Small intestine (tissue), 7 donors: Measurements from ENCODE around the gene PACRG. TPM values are rescaled to one million over a fixed set of nuclear protein-coding genes. Genes with fewer than 3 reads are reported as not detected.

ENCODE experiments used
- DNase-seq, 2 donors: peaks; one replicate each; pipeline versions ENCODE4 v3.0.0 to v3.0.0-alpha.2; 2013
- FAIRE-seq: peaks from 2 replicates; lab custom pipeline; 2012; peaks lifted over from hg19 to GRCh38; lab: Jason Lieb, UNC
- H3K27ac ChIP-seq, 3 donors: one replicate each; pipeline ENCODE4 v1.5.1; 2013; ENCODE audit warnings: low read length in 2 of 3, mild to moderate bottlenecking in 2 of 3, control low read depth in 1 of 3, inconsistent platforms in 1 of 3, low read depth in 1 of 3, moderate library complexity in 1 of 3
- H3K27me3 ChIP-seq, 3 donors: one replicate each; pipeline ENCODE4 v1.6.1; 2013; ENCODE audit warnings: low read length in 3 of 3, inconsistent platforms in 1 of 3; ENCODE audit not compliant: control insufficient read depth in 3 of 3, insufficient read depth in 3 of 3
- H3K36me3 ChIP-seq, 3 donors: one replicate each; pipeline ENCODE4 v1.6.1; 2013; ENCODE audit warnings: low read length in 3 of 3, inconsistent platforms in 1 of 3, low read depth in 1 of 3, mild to moderate bottlenecking in 1 of 3, moderate library complexity in 1 of 3; ENCODE audit not compliant: control insufficient read depth in 3 of 3, insufficient read depth in 2 of 3
- H3K4me1 ChIP-seq, 3 donors: one replicate each; pipeline ENCODE4 v1.6.1; 2013; ENCODE audit warnings: low read length in 2 of 3, inconsistent platforms in 1 of 3, low read depth in 1 of 3, mild to moderate bottlenecking in 1 of 3, moderate library complexity in 1 of 3; ENCODE audit not compliant: control insufficient read depth in 3 of 3, insufficient read depth in 2 of 3
- H3K4me3 ChIP-seq, 3 donors: one replicate each; pipeline ENCODE4 v1.5.1; 2013; ENCODE audit warnings: low read length in 3 of 3, control low read depth in 1 of 3, inconsistent platforms in 1 of 3, low read depth in 1 of 3, mild to moderate bottlenecking in 1 of 3, moderate library complexity in 1 of 3
- H3K9me3 ChIP-seq, 2 donors: one replicate each; pipeline ENCODE4 v1.6.1; 2013; ENCODE audit warnings: low read depth in 1 of 2, low read length in 1 of 2; ENCODE audit not compliant: control insufficient read depth in 2 of 2, insufficient read depth in 1 of 2
- WGBS, 3 donors: extraction: QIAGEN DNeasy Blood & Tissue Kit; methylation state at CpG; one replicate each; pipeline ENCODE4 v1.1.7; 2013; 5-methylcytosine and 5-hydroxymethylcytosine counted together
- polyA plus RNA-seq, 4 donors: library from polyadenylated mRNA; stranded (reverse) in 3 of 4; unstranded in 1 of 4; fragments of 200-250 nt in 3 of 4; fragments of 120-200 nt in 1 of 4; gene quantifications; one replicate each; pipeline versions ENCODE4 v1.2.1 to v1.2.3, GENCODE V29; 2013
- donor health status: healthy with polysubstance abuse.
- donor health status: control.
- donor health status: control.
- donor health status: Bipolar disorder and iron deficiency.
- donor health status: healthy.

The PACRG gene
- polyA plus RNA-seq, 4 donors: 0.49 to 1.5 TPM; not detected in 2

GRCh38 chr6:163019926-163020325, 292.2 kb downstream of the PACRG start:
- FAIRE-seq (no peak), DNase-seq (no peak)
- 48 to 75% (median 70%) methylated on average over 3 of the region's 3 CpGs for WGBS, 3 donors

GRCh38 chr6:163021054-163021453, 293.3 kb downstream of the PACRG start:
- no peak for FAIRE-seq

More at GRCh38 chr6:163019926-163020325, 292.2 kb downstream of the PACRG start:
- H3K9me3 ChIP-seq: peaks cover 0 to 2% of the 10 kb centered on the region in 2 donors
- H3K4me1 ChIP-seq: no peaks in the 10 kb centered on the region
- H3K27ac ChIP-seq: no peak overlapping the region
- H3K4me3 ChIP-seq: no peak overlapping the region
- no peaks in the 10 kb centered on the region for H3K27me3 ChIP-seq
- H3K36me3 ChIP-seq: no peaks in the 10 kb centered on the region

DNA sequence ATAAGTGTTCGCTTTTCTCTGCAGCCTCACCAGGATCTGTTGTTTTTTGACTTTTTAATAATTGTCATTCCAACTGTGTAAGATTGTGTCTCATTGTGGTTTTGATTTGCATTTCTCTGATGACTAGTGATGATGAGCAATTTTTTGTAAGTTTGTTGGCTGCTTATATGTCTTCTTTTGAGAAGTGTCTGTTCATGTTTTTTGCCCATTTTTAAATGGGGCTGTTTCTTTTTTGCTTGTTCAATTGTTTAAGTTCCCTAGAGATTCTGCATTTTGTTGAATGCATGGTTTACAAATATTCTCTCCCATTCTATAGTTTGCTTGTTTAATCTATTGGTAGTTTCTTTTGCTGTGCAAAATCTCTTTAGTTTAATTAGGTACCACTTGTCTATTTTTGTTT, 295.9 kb downstream of the PACRG start:
- Histone ChIP-seq H3K36me3 (no peaks in the 10 kb centered on the region), H3K4me1 (no peaks in the 10 kb centered on the region), H3K27me3 (no peaks in the 10 kb centered on the region), H3K27ac (no peak overlapping the region), H3K9me3 (peaks cover 0 to 2% of the 10 kb centered on the region in 2 donors), H3K4me3 (no peak overlapping the region)
- 94 to 97% (median 96%) methylated on average over 1 of the region's 1 CpG for WGBS, 3 donors
- FAIRE-seq (no peak), DNase-seq (no peak)

More at GRCh38 chr6:163021054-163021453, 293.3 kb downstream of the PACRG start:
- no peak for DNase-seq
- 69 to 75% (median 71%) methylated on average over 5 of the region's 5 CpGs for WGBS, 3 donors
- H3K27ac ChIP-seq: no peak overlapping the region
- H3K27me3 ChIP-seq: no peaks in the 10 kb centered on the region
- no peak overlapping the region for H3K4me3 ChIP-seq
- peaks cover 0 to 2% of the 10 kb centered on the region in 2 donors for H3K9me3 ChIP-seq
- H3K4me1 ChIP-seq: no peaks in the 10 kb centered on the region
- H3K36me3 ChIP-seq: no peaks in the 10 kb centered on the region

DNA sequence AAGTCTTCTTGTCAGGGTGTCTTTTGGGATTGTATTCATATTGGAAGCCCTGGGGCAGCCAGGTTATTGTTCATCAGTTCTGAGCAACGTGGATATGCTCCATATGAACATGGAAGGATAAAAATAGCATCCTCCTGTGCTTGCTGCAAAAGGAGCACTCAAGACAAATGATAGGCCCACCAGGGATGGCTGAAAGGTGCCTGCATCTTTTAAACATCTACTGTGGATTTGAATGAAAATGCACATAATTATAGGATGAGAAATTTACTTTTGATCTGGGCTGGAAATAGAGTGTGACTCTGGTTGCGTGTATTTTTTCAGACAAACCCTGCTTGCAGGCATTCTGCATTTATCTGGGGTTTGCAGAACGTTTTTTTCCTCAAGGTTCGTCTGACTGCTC, 299.1 kb downstream of the PACRG start:
- no peaks in the 10 kb centered on the region for H3K27me3 ChIP-seq
- DNase-seq (no peak), FAIRE-seq (no peak)
- H3K9me3 ChIP-seq: no peaks in the 10 kb centered on the region
- WGBS, 3 donors: 49 to 55% (median 50%) methylated on average over 4 of the region's 4 CpGs
- no peaks in the 10 kb centered on the region for H3K4me1 ChIP-seq
- H3K4me3 ChIP-seq: peak overlapping the region in 1 of 3 donors; percentile 14
- H3K36me3 ChIP-seq: no peaks in the 10 kb centered on the region
- H3K27ac ChIP-seq: no peak overlapping the region

DNA sequence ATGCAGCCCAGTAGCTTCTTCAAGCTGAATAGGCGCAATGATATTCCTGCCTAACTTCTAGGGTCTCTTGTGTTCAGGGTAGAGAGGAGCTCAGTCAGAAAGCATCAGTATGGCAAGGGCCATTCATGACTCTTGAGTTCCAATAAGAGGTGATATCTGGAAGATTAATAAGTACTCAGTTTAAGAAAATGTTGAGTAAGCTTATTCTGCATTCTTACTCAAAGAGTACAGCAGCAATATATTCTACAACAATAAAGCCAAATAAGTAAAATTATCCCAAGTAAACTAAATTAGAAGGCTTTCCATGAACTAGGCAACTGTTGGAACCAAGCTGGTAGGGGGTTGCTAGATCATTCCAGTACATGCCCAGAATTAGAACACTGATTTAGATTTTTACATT, 303.2 kb downstream of the PACRG start:
- no peak overlapping the region for H3K27ac ChIP-seq
- H3K9me3 ChIP-seq: peaks cover 0 to 10% of the 10 kb centered on the region in 2 donors
- no peak for DNase-seq
- no peak for FAIRE-seq
- H3K27me3 ChIP-seq: no peaks in the 10 kb centered on the region
- H3K36me3 ChIP-seq: no peaks in the 10 kb centered on the region
- no peak overlapping the region for H3K4me3 ChIP-seq
- WGBS, 3 donors: 78 to 90% (median 83%) methylated on average over 1 of the region's 1 CpG
- no peaks in the 10 kb centered on the region for H3K4me1 ChIP-seq

- WGBS, 3 donors: 59 to 68% (median 63%) methylated on average over 1 of the region's 1 CpG
- no peak overlapping the region for H3K27ac ChIP-seq
- no peaks in the 10 kb centered on the region for H3K36me3 ChIP-seq
- DNase-seq (no peak), FAIRE-seq (no peak)
- peaks cover 0 to 10% of the 10 kb centered on the region in 2 donors for H3K9me3 ChIP-seq
- H3K4me3 ChIP-seq: no peak overlapping the region
- H3K4me1 ChIP-seq: no peaks in the 10 kb centered on the region
- H3K27me3 ChIP-seq: no peaks in the 10 kb centered on the region
These were observed 304.2 kb downstream of the PACRG start for GRCh38 chr6:163031931-163032330.

DNA sequence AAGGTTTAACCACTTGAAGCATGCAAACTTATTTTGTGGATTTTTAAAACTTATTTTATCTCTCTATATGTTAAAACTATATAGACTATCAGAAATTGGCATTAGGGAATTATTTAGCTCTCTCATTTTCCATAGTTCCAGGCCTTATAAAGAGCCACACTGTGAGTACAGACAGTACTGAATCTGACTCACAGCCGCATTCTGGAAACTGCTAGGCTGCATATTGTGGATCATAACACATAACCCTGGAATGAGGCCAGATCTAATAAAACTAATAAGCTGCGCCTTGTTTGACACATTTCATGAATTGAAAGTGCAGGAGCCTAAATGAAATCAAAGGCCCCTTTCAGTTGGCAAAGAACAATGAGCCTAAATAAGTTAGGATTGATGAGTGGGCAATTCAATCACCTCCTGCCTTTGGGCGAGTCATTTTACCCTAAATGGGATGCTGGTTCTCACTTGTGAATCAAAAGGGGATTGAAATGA, 308.4 kb downstream of the PACRG start:
- no peak for FAIRE-seq
- WGBS, 3 donors: 67 to 80% (median 74%) methylated on average over 3 of the region's 3 CpGs
- no peaks in the 10 kb centered on the region for H3K4me1 ChIP-seq

DNA sequence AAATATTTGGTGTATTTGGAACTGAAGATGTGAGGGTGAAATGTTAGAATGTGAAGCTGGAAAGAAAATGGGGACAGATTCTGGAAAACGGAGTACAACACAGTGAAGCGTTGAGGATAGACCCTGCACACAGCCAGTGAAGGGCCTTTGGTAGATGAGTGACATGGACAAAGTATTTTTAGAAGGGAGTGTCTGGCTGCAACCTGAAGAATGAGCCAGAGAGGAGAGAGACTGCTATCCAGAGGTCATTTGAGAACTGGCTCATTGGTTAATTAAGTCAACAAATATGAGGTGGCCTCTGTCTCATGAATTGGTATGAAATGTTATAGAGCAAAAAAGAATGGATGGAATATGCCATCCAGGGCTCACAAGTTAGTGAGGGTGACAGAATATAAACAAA, 310.5 kb downstream of the PACRG start:
- H3K27me3 ChIP-seq: no peaks in the 10 kb centered on the region
- no peaks in the 10 kb centered on the region for H3K4me1 ChIP-seq
- no peak overlapping the region for H3K4me3 ChIP-seq
- H3K9me3 ChIP-seq: peaks cover 0 to 19% of the 10 kb centered on the region in 2 donors
- DNase-seq (no peak), FAIRE-seq (no peak)
- H3K27ac ChIP-seq: no peak overlapping the region
- H3K36me3 ChIP-seq: no peaks in the 10 kb centered on the region
- 85 to 91% (median 89%) methylated on average over 2 of the region's 2 CpGs for WGBS, 3 donors

More for the DNA sequence above, 308.4 kb downstream of the PACRG start:
- H3K27me3 ChIP-seq: no peaks in the 10 kb centered on the region
- H3K27ac ChIP-seq: no peak overlapping the region
- H3K36me3 ChIP-seq: no peaks in the 10 kb centered on the region
- no peak for DNase-seq
- peaks cover 0 to 18% of the 10 kb centered on the region in 2 donors for H3K9me3 ChIP-seq
- no peak overlapping the region for H3K4me3 ChIP-seq

DNA sequence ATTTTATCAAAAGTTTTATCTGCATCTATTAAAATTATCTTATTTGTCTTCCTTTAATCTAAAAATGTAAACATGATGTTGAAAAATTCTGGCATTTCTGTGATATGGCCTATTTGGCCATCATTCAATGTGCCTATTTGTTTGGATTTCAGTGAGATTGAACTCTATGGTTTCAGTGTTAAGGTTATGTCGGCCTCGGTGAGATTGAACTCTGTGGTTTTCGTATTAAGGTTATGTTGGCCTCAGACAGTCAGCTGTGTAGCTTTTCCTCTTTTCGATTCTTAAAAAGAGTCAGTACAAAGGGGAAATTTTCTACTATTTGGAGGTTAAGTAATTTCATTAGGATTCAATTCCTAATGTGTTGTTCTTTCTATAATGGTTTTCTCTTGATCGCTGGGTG, 320.6 kb downstream of the PACRG start:
- Histone ChIP-seq H3K27me3 (no peaks in the 10 kb centered on the region), H3K4me1 (no peaks in the 10 kb centered on the region), H3K27ac (no peak overlapping the region), H3K4me3 (no peak overlapping the region), H3K9me3 (peaks cover 0 to under 1% of the 10 kb centered on the region in 2 donors), H3K36me3 (no peaks in the 10 kb centered on the region)
- WGBS, 3 donors: 66 to 80% (median 71%) methylated on average over 5 of the region's 5 CpGs
- FAIRE-seq: no peak
- no peak for DNase-seq
